WTC11 (cell line): Measurements from ENCODE around the gene ZNF236. TPM values are rescaled to one million over a fixed set of nuclear protein-coding genes. Genes with fewer than 3 reads are reported as not detected.

Source experiments
- ATAC-seq: fragments of 200-7000 bp; cut with Tn5 transposase; 2 replicates; pipeline ENCODE4 v1.10.0; 2021; ENCODE audit warnings: mild to moderate bottlenecking, moderate library complexity
- CTCF ChIA-PET: fragments of 300-600 bp; sonication (Branson Sonifier 250); formaldehyde crosslinking; loops from one replicate; lab custom pipeline; 2021; ENCODE audit warnings: antibody characterized with exemption; lab: Charles Lee
- POLR2A ChIA-PET: fragments of 350-600 bp; sonication (Branson Sonifier 250); formaldehyde crosslinking; loops from one replicate; lab custom pipeline; 2021; ENCODE audit warnings: antibody characterized with exemption; lab: Charles Lee
- DNase-seq: peaks from one replicate; pipeline ENCODE4 v3.0.0; 2021; ENCODE audit warnings: low spot score
- H3K27ac Mint-ChIP-seq: 2 replicates; pipeline ENCODE4 v1.8.0; 2021; ENCODE audit warnings: mixed read lengths
- H3K27me3 Mint-ChIP-seq: 2 replicates; pipeline ENCODE4 v1.8.0; 2021; ENCODE audit warnings: low read depth, mild to moderate bottlenecking, moderate library complexity, mixed read lengths
- H3K36me3 Mint-ChIP-seq: 2 replicates; pipeline ENCODE4 v1.8.0; 2021; ENCODE audit warnings: mixed read lengths
- H3K4me1 Mint-ChIP-seq: 2 replicates; pipeline ENCODE4 v1.8.0; 2022; ENCODE audit warnings: mixed read lengths
- H3K4me3 Mint-ChIP-seq: 2 replicates; pipeline ENCODE4 v1.8.0; 2021; ENCODE audit warnings: mild to moderate bottlenecking, moderate library complexity, mixed read lengths
- H3K9me3 Mint-ChIP-seq: 2 replicates; pipeline ENCODE4 v1.8.0; 2021; ENCODE audit warnings: mixed read lengths
- ATF3 ChIP-seq: sonication (generic); formaldehyde crosslinking; conservative IDR thresholded peaks from 2 replicates; pipeline ENCODE4 v1.8.1; 2022; ENCODE audit warnings: mild to moderate bottlenecking, missing genetic modification reagents
- CBFB ChIP-seq: sonication (generic); formaldehyde crosslinking; IDR thresholded peaks from 2 replicates; pipeline ENCODE4 v1.8.1; 2022; ENCODE audit warnings: mild to moderate bottlenecking, low read depth, missing genetic modification reagents
- CREB1 ChIP-seq: sonication (generic); formaldehyde crosslinking; IDR thresholded peaks from 2 replicates; pipeline ENCODE4 v1.8.0; 2023; ENCODE audit warnings: mild to moderate bottlenecking, missing genetic modification reagents
- E2F5 ChIP-seq: sonication (generic); formaldehyde crosslinking; IDR thresholded peaks from 2 replicates; pipeline ENCODE4 v1.8.1; 2022; ENCODE audit warnings: mild to moderate bottlenecking, moderate library complexity, missing genetic modification reagents
- EMX1 ChIP-seq: fragments of 250-450 bp; sonication (Bioruptor Pico); IDR thresholded peaks from 2 replicates; pipeline ENCODE4 v1.8.0; 2021; ENCODE audit warnings: mild to moderate bottlenecking
- ESRRA ChIP-seq: sonication (generic); formaldehyde crosslinking; IDR thresholded peaks from 2 replicates; pipeline ENCODE4 v1.8.1; 2022; ENCODE audit warnings: mild to moderate bottlenecking, missing genetic modification reagents, borderline replicate concordance
- FOXP4 ChIP-seq: sonication (generic); formaldehyde crosslinking; IDR thresholded peaks from 2 replicates; pipeline ENCODE4 v1.8.0; 2022; ENCODE audit warnings: mild to moderate bottlenecking, missing genetic modification reagents
- GRHL2 ChIP-seq: fragments of 250-450 bp; sonication (Bioruptor Pico); IDR thresholded peaks from 2 replicates; pipeline ENCODE4 v1.8.0; 2022; ENCODE audit warnings: mild to moderate bottlenecking, moderate library complexity; ENCODE audit not compliant: insufficient replicate concordance, severe bottlenecking
- NFATC4 ChIP-seq: fragments of 250-450 bp; sonication (Bioruptor Pico); IDR thresholded peaks from 2 replicates; pipeline ENCODE4 v1.9.0; 2021; ENCODE audit warnings: mild to moderate bottlenecking
- PRDM15 ChIP-seq: sonication (generic); formaldehyde crosslinking; IDR thresholded peaks from 2 replicates; pipeline ENCODE4 v1.8.0; 2022; ENCODE audit warnings: missing genetic modification reagents
- SP1 ChIP-seq: sonication (generic); formaldehyde crosslinking; conservative IDR thresholded peaks from 2 replicates; pipeline ENCODE4 v1.8.1; 2022; ENCODE audit warnings: missing genetic modification reagents
- TCF7 ChIP-seq: sonication (generic); formaldehyde crosslinking; IDR thresholded peaks from 2 replicates; pipeline ENCODE4 v1.8.0; 2022; ENCODE audit warnings: mild to moderate bottlenecking, low read depth, missing genetic modification reagents, moderate library complexity
- TP53 ChIP-seq: sonication (generic); formaldehyde crosslinking; IDR thresholded peaks from 2 replicates; pipeline ENCODE4 v1.8.1; 2023; ENCODE audit warnings: mild to moderate bottlenecking, missing genetic modification reagents
- USF2 ChIP-seq: sonication (generic); formaldehyde crosslinking; IDR thresholded peaks from 2 replicates; pipeline ENCODE4 v1.8.1; 2023; ENCODE audit warnings: mild to moderate bottlenecking, missing genetic modification reagents, moderate library complexity
- ZNF416 ChIP-seq: fragments of 250-450 bp; sonication (Bioruptor Pico); IDR thresholded peaks from 2 replicates; pipeline ENCODE4 v1.9.0; 2021; ENCODE audit warnings: mild to moderate bottlenecking, inconsistent platforms
- total RNA-seq: library from RNA; stranded (reverse); gene quantifications from 3 replicates; pipeline ENCODE4 v1.2.3, GENCODE V29; 2021
- TF ChIP-seq, protein P1 (sequence below): sonication (generic); formaldehyde crosslinking; IDR thresholded peaks from 2 replicates; pipeline ENCODE4 v1.8.1; 2023; ENCODE audit warnings: mild to moderate bottlenecking, missing genetic modification reagents

ZNF236 gene
- total RNA-seq, 1 experiment from 2014 or later = 19.9 TPM

- TF ChIP-seq NFATC4 (CRISPR knock-in tag) (no peak), TCF7 (CRISPR knock-in tag) (no peak), SP1 (CRISPR knock-in tag) (no peak)
- TF ChIP-seq, protein P1, sequence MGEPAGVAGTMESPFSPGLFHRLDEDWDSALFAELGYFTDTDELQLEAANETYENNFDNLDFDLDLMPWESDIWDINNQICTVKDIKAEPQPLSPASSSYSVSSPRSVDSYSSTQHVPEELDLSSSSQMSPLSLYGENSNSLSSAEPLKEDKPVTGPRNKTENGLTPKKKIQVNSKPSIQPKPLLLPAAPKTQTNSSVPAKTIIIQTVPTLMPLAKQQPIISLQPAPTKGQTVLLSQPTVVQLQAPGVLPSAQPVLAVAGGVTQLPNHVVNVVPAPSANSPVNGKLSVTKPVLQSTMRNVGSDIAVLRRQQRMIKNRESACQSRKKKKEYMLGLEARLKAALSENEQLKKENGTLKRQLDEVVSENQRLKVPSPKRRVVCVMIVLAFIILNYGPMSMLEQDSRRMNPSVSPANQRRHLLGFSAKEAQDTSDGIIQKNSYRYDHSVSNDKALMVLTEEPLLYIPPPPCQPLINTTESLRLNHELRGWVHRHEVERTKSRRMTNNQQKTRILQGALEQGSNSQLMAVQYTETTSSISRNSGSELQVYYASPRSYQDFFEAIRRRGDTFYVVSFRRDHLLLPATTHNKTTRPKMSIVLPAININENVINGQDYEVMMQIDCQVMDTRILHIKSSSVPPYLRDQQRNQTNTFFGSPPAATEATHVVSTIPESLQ (CRISPR knock-in tag) = no peak
- TF ChIP-seq, all 79 proteins: peak for 0
Observed at GRCh38 chr18:77012120-77012519, 189.8 kb downstream of the ZNF236 start (continued).

GRCh38 chr18:77012806-77013541 is 190.6 kb downstream of the ZNF236 start:
- DNase-seq = no peak
- H3K36me3 Mint-ChIP-seq = peaks cover 12% of the 10 kb centered on the region
- no peaks in the 10 kb centered on the region for H3K27me3 Mint-ChIP-seq
- H3K27ac Mint-ChIP-seq = no peak overlapping the region
- H3K4me3 Mint-ChIP-seq = no peak overlapping the region
- ChIA-PET POLR2A (no interaction called here), CTCF (interaction anchor here (0.6 to 1.8 kb wide), 3 partner anchors 12 to 1028 kb away, joined by 3 to 6 read pairs (median 3); no protein-coding TSS in a partner anchor)
- no peak for ATAC-seq
- TF ChIP-seq PRDM15 (no peak), SP1 (CRISPR knock-in tag) (no peak), ZNF416 (CRISPR knock-in tag) (no peak), CREB1 (CRISPR knock-in tag) (no peak), E2F5 (CRISPR knock-in tag) (no peak), ATF3 (no peak)
- peaks cover 2% of the 10 kb centered on the region; the same call in 1 of the 2 replicates for H3K9me3 Mint-ChIP-seq
- H3K4me1 Mint-ChIP-seq = peaks cover 31% of the 10 kb centered on the region

- peaks cover 12% of the 10 kb centered on the region for H3K9me3 Mint-ChIP-seq
- H3K4me1 Mint-ChIP-seq = peaks cover 29% of the 10 kb centered on the region
- TF ChIP-seq EMX1 (CRISPR knock-in tag) = no peak
- no peak for TF ChIP-seq ESRRA (CRISPR knock-in tag)
- no peak for TF ChIP-seq GRHL2
- TF ChIP-seq USF2 (CRISPR knock-in tag) = no peak
- no peak for TF ChIP-seq CBFB
- TF ChIP-seq FOXP4 (CRISPR knock-in tag) = no peak
- no peak for TF ChIP-seq ATF3
- TF ChIP-seq TP53 (CRISPR knock-in tag) = no peak
- ATAC-seq = no peak
- no peak for DNase-seq
- no peaks in the 10 kb centered on the region for H3K27me3 Mint-ChIP-seq
- H3K36me3 Mint-ChIP-seq = peaks cover 12% of the 10 kb centered on the region
- ChIA-PET POLR2A (no interaction called here), CTCF (interaction anchor here (1.3 to 1.8 kb wide), 2 partner anchors 13 to 29 kb away, joined by 3 to 6 read pairs; no protein-coding TSS in a partner anchor)
- H3K4me3 Mint-ChIP-seq = no peak overlapping the region
- H3K27ac Mint-ChIP-seq = peak overlapping the region; percentile 13; the same call in 1 of the 2 replicates
Observed at GRCh38 chr18:77013811-77014521, 191.6 kb downstream of the ZNF236 start.
